Liver (tissue), 3 donors: Measurements from ENCODE around the gene TRIO.

Experiments used
- CTCF ChIP-seq: fragments of 150-350 bp; IDR thresholded peaks from 2 replicates; pipeline ENCODE4 v1.5.1; 2017; ENCODE audit warnings: improper control_type of control experiment, low read depth, low read length; ENCODE audit not compliant: missing input control
- EGR1 ChIP-seq, 2 donors: IDR thresholded peaks; 2 replicates each; pipeline ENCODE4 v1.6.1; 2016 to 2018; ENCODE audit warnings: antibody characterized with exemption in 2 of 2, low read depth in 2 of 2
- FOXA1 ChIP-seq: IDR thresholded peaks from 2 replicates; pipeline ENCODE4 v1.6.1; 2016; ENCODE audit warnings: antibody characterized with exemption
- MAX ChIP-seq: IDR thresholded peaks from 2 replicates; pipeline ENCODE4 v1.6.1; 2016; ENCODE audit warnings: antibody characterized with exemption
- RAD21 ChIP-seq, 2 donors: IDR thresholded peaks; 2 replicates each; pipeline ENCODE4 v1.6.1; 2016; ENCODE audit warnings: antibody characterized with exemption in 2 of 2, mild to moderate bottlenecking in 2 of 2
- REST ChIP-seq: IDR thresholded peaks from 2 replicates; pipeline ENCODE4 v1.6.1; 2016; ENCODE audit warnings: antibody characterized with exemption, mild to moderate bottlenecking
- TAF1 ChIP-seq: conservative IDR thresholded peaks from 2 replicates; pipeline ENCODE4 v1.6.1; 2016; ENCODE audit warnings: antibody characterized with exemption, mild to moderate bottlenecking
- YY1 ChIP-seq: IDR thresholded peaks from 2 replicates; pipeline ENCODE4 v1.6.1; 2016; ENCODE audit warnings: antibody characterized with exemption, mild to moderate bottlenecking
- donor health status: healthy.
- donor health status: healthy.

GRCh38 chr5:14125262-14125661, 17.9 kb upstream of the TRIO start:
- TF ChIP-seq REST (no peak), CTCF (no peak), FOXA1 (no peak), EGR1 (IDR thresholded peaks at IDR 0.05; ENCODE audit: low read depth in 2 of 2) (no peak), YY1 (no peak), TAF1 (no peak), RAD21 (IDR thresholded peaks at IDR 0.05) (no peak), MAX (no peak)
